Measurements from ENCODE around the gene NCK2. TPM values are rescaled to one million over a fixed set of nuclear protein-coding genes. Genes with fewer than 3 reads are reported as not detected.

The NCK2 gene
- total RNA-seq, 2 donors from 2014 or later: 41.0 to 50.0 TPM

GRCh38 chr2:105919826-105920225 is 175.1 kb downstream of the NCK2 start:
- Histone ChIP-seq H3K27me3 (replicated peaks; ENCODE audit: insufficient read depth) (no peaks in the 10 kb centered on the region), H3K4me3 (no peak overlapping the region), H3K27ac (no peak overlapping the region), H3K36me3 (no peaks in the 10 kb centered on the region), H3K9me3 (peaks cover 10% of the 10 kb centered on the region), H3K4me1 (ENCODE audit: control insufficient read depth in 1 of 2, low read depth in 2 of 2) (no peaks in the 10 kb centered on the region)
- DNase-seq (ENCODE audit: low spot score): no peak
- TF ChIP-seq CTCF (IDR thresholded peaks at IDR 0.05): peak; percentile 9
- ATAC-seq (ENCODE audit: insufficient number of reproducible peaks, low FRiP score, low read depth): no peak

GRCh38 chr2:105924271-105924670 is 179.6 kb downstream of the NCK2 start:
- Histone ChIP-seq H3K36me3 (no peaks in the 10 kb centered on the region), H3K9me3 (no peaks in the 10 kb centered on the region), H3K27ac (no peak overlapping the region), H3K4me1 (ENCODE audit: control insufficient read depth in 1 of 2, low read depth in 2 of 2) (no peaks in the 10 kb centered on the region), H3K4me3 (no peak overlapping the region), H3K27me3 (replicated peaks; ENCODE audit: insufficient read depth) (no peaks in the 10 kb centered on the region)
- ATAC-seq (ENCODE audit: insufficient number of reproducible peaks, low FRiP score, low read depth) (no peak), DNase-seq (ENCODE audit: low spot score) (no peak)
- no peak for TF ChIP-seq CTCF (IDR thresholded peaks at IDR 0.05)

GRCh38 chr2:105924932-105925331 is 180.2 kb downstream of the NCK2 start:
- DNase-seq (ENCODE audit: low spot score) (no peak), ATAC-seq (ENCODE audit: insufficient number of reproducible peaks, low FRiP score, low read depth) (no peak)
- no peaks in the 10 kb centered on the region for H3K36me3 ChIP-seq

GRCh38 chr2:105925390-105925789 is 180.7 kb downstream of the NCK2 start:
- no peak for ATAC-seq (ENCODE audit: insufficient number of reproducible peaks, low FRiP score, low read depth)

More at GRCh38 chr2:105924932-105925331, 180.2 kb downstream of the NCK2 start:
- no peaks in the 10 kb centered on the region for H3K9me3 ChIP-seq
- H3K4me1 ChIP-seq (ENCODE audit: control insufficient read depth in 1 of 2, low read depth in 2 of 2): no peaks in the 10 kb centered on the region
- H3K27me3 ChIP-seq (replicated peaks; ENCODE audit: insufficient read depth): no peaks in the 10 kb centered on the region
- TF ChIP-seq CTCF (IDR thresholded peaks at IDR 0.05): no peak
- no peak overlapping the region for H3K27ac ChIP-seq
- H3K4me3 ChIP-seq: no peak overlapping the region

GRCh38 chr2:105926960-105927678 is 182.4 kb downstream of the NCK2 start:
- DNase-seq (ENCODE audit: low spot score): no peak
- no peaks in the 10 kb centered on the region for H3K27me3 ChIP-seq (replicated peaks; ENCODE audit: insufficient read depth)
- H3K27ac ChIP-seq: no peak overlapping the region
- no peak for TF ChIP-seq CTCF (IDR thresholded peaks at IDR 0.05)
- H3K36me3 ChIP-seq: no peaks in the 10 kb centered on the region
- H3K9me3 ChIP-seq: no peaks in the 10 kb centered on the region
- no peak overlapping the region for H3K4me3 ChIP-seq
- no peaks in the 10 kb centered on the region for H3K4me1 ChIP-seq (ENCODE audit: control insufficient read depth in 1 of 2, low read depth in 2 of 2)
- no peak for ATAC-seq (ENCODE audit: insufficient number of reproducible peaks, low FRiP score, low read depth)

More at GRCh38 chr2:105925390-105925789, 180.7 kb downstream of the NCK2 start:
- Histone ChIP-seq H3K9me3 (no peaks in the 10 kb centered on the region), H3K36me3 (no peaks in the 10 kb centered on the region), H3K4me3 (no peak overlapping the region), H3K27me3 (replicated peaks; ENCODE audit: insufficient read depth) (no peaks in the 10 kb centered on the region), H3K27ac (no peak overlapping the region), H3K4me1 (ENCODE audit: control insufficient read depth in 1 of 2, low read depth in 2 of 2) (no peaks in the 10 kb centered on the region)
- no peak for TF ChIP-seq CTCF (IDR thresholded peaks at IDR 0.05)
- no peak for DNase-seq (ENCODE audit: low spot score)
